Activated CD4-positive, alpha-beta memory T cell treated with anti-CD3 and anti-CD28 coated beads, Interleukin-2, amount 10 ng/mL, durations not matched to agents 7 days and 5 days (primary cell): ENCODE results near the gene KLHL36. TPM values are rescaled to one million over a fixed set of nuclear protein-coding genes. Genes with fewer than 3 reads are reported as not detected.

Source experiments
- CTCF ChIA-PET: fragments of 350-600 bp; sonication (Branson Sonifier 250); formaldehyde crosslinking; loops from one replicate; lab custom pipeline; 2021; ENCODE audit warnings: antibody characterized with exemption, inconsistent platforms; lab: Charles Lee
- POLR2A ChIA-PET: fragments of 350-600 bp; sonication (Branson Sonifier 250); formaldehyde crosslinking; loops from one replicate; lab custom pipeline; 2021; ENCODE audit warnings: antibody characterized with exemption; lab: Charles Lee
- DNase-seq: peaks from one replicate; pipeline ENCODE4 v3.0.0-alpha.2; 2020
- H3K27ac Mint-ChIP-seq: one replicate; pipeline ENCODE4 v1.8.0; 2021; ENCODE audit warnings: mild to moderate bottlenecking, mixed read lengths
- H3K27me3 Mint-ChIP-seq: one replicate; pipeline ENCODE4 v1.8.0; 2021; ENCODE audit warnings: mixed read lengths
- H3K36me3 Mint-ChIP-seq: one replicate; pipeline ENCODE4 v1.8.0; 2021; ENCODE audit warnings: low read depth, mixed read lengths
- H3K4me1 Mint-ChIP-seq: one replicate; pipeline ENCODE4 v1.8.0; 2021; ENCODE audit warnings: mixed read lengths
- H3K4me3 Mint-ChIP-seq: one replicate; pipeline ENCODE4 v1.8.0; 2021; ENCODE audit warnings: mild to moderate bottlenecking, mixed read lengths
- H3K9me3 Mint-ChIP-seq: one replicate; pipeline ENCODE4 v1.8.0; 2021; ENCODE audit warnings: mixed read lengths
- total RNA-seq, 2 experiments: library from RNA; stranded (reverse); gene quantifications; one replicate each; pipeline ENCODE4 v1.2.3, GENCODE V29; 2021

KLHL36 gene
- total RNA-seq, 2 experiments from 2014 or later = 45.7 to 49.0 TPM

GRCh38 chr16:84667600-84668309 is 19.4 kb downstream of the KLHL36 start:
- DNase-seq = no peak

GRCh38 chr16:84670063-84670462 is 21.8 kb downstream of the KLHL36 start:
- peaks cover 9% of the 10 kb centered on the region for H3K4me1 Mint-ChIP-seq
- H3K27ac Mint-ChIP-seq = no peak overlapping the region
- no peak overlapping the region for H3K4me3 Mint-ChIP-seq
- no peak for DNase-seq
- peaks cover 9% of the 10 kb centered on the region for H3K36me3 Mint-ChIP-seq
- ChIA-PET CTCF (interaction anchor here (0.8 to 2.8 kb wide), 5 partner anchors 19 to 329 kb away, joined by 3 to 17 read pairs (median 7); no protein-coding TSS in a partner anchor), POLR2A (no interaction called here)
- H3K27me3 Mint-ChIP-seq = peaks cover 7% of the 10 kb centered on the region
- no peaks in the 10 kb centered on the region for H3K9me3 Mint-ChIP-seq

More at GRCh38 chr16:84667600-84668309, 19.4 kb downstream of the KLHL36 start:
- ChIA-PET POLR2A (no interaction called here), CTCF (interaction anchor here (2.8 kb wide), 1 partner anchor 58 kb away, joined by 17 read pairs; no protein-coding TSS in a partner anchor)
- Mint-ChIP-seq H3K27me3 (peaks cover 7% of the 10 kb centered on the region), H3K4me3 (no peak overlapping the region), H3K36me3 (peaks cover 26% of the 10 kb centered on the region), H3K27ac (no peak overlapping the region), H3K4me1 (peaks cover 6% of the 10 kb centered on the region), H3K9me3 (no peaks in the 10 kb centered on the region)

GRCh38 chr16:84672276-84673202 is 24.2 kb downstream of the KLHL36 start:
- ChIA-PET POLR2A (interaction anchor here (1.4 kb wide), 1 partner anchor 28 kb away, joined by 8 read pairs; no protein-coding TSS in a partner anchor), CTCF (interaction anchor here (0.5 to 4.1 kb wide), 34 partner anchors 9 to 1828 kb away, joined by 3 to 74 read pairs (median 5); partner anchors contain the start of gene TAF1C)
- peaks cover 9% of the 10 kb centered on the region for H3K4me1 Mint-ChIP-seq
- DNase-seq = peak; percentile 81
- peaks cover 10% of the 10 kb centered on the region for H3K27me3 Mint-ChIP-seq
- H3K4me3 Mint-ChIP-seq = no peak overlapping the region
- no peak overlapping the region for H3K27ac Mint-ChIP-seq
- H3K9me3 Mint-ChIP-seq = no peaks in the 10 kb centered on the region
- no peaks in the 10 kb centered on the region for H3K36me3 Mint-ChIP-seq

- Mint-ChIP-seq H3K4me3 (no peak overlapping the region), H3K4me1 (peaks cover 9% of the 10 kb centered on the region), H3K36me3 (no peaks in the 10 kb centered on the region), H3K27ac (no peak overlapping the region), H3K27me3 (peaks cover 12% of the 10 kb centered on the region), H3K9me3 (no peaks in the 10 kb centered on the region)
- no peak for DNase-seq
- CTCF ChIA-PET = interaction anchor here (0.7 to 4.1 kb wide), 16 partner anchors 11 to 239 kb away, joined by 3 to 74 read pairs (median 8); no protein-coding TSS in a partner anchor
- POLR2A ChIA-PET = no interaction called here
These were observed 24.9 kb downstream of the KLHL36 start for GRCh38 chr16:84673203-84673535.

- Mint-ChIP-seq H3K27ac (no peak overlapping the region), H3K4me1 (peaks cover 9% of the 10 kb centered on the region), H3K9me3 (no peaks in the 10 kb centered on the region), H3K27me3 (peaks cover 12% of the 10 kb centered on the region), H3K4me3 (no peak overlapping the region), H3K36me3 (no peaks in the 10 kb centered on the region)
- no peak for DNase-seq
- POLR2A ChIA-PET = no interaction called here
- CTCF ChIA-PET = interaction anchor here (1.1 to 4.1 kb wide), 11 partner anchors 11 to 81 kb away, joined by 3 to 74 read pairs (median 14); no protein-coding TSS in a partner anchor
These were observed 25.2 kb downstream of the KLHL36 start for GRCh38 chr16:84673561-84673960.

- no peaks in the 10 kb centered on the region for H3K36me3 Mint-ChIP-seq
- no peak overlapping the region for H3K4me3 Mint-ChIP-seq
- ChIA-PET CTCF (no interaction called here), POLR2A (no interaction called here)
- DNase-seq = no peak
- peaks cover 23% of the 10 kb centered on the region for H3K27me3 Mint-ChIP-seq
- no peaks in the 10 kb centered on the region for H3K9me3 Mint-ChIP-seq
- H3K27ac Mint-ChIP-seq = no peak overlapping the region
- peaks cover 9% of the 10 kb centered on the region for H3K4me1 Mint-ChIP-seq
These were observed 27.1 kb downstream of the KLHL36 start for GRCh38 chr16:84675423-84675822.

GRCh38 chr16:84675884-84676283 is 27.6 kb downstream of the KLHL36 start:
- Mint-ChIP-seq H3K4me1 (peaks cover 9% of the 10 kb centered on the region), H3K36me3 (no peaks in the 10 kb centered on the region), H3K4me3 (no peak overlapping the region), H3K27ac (no peak overlapping the region), H3K27me3 (peaks cover 25% of the 10 kb centered on the region), H3K9me3 (no peaks in the 10 kb centered on the region)
- DNase-seq = no peak
- ChIA-PET POLR2A (no interaction called here), CTCF (no interaction called here)

GRCh38 chr16:84677017-84677803 is 28.9 kb downstream of the KLHL36 start:
- POLR2A ChIA-PET = interaction anchor here (1.2 kb wide), 1 partner anchor 13 kb away, joined by 3 read pairs; no protein-coding TSS in a partner anchor
- peaks cover 6% of the 10 kb centered on the region for H3K4me1 Mint-ChIP-seq

GRCh38 chr16:84677849-84678248 is 29.5 kb downstream of the KLHL36 start:
- Mint-ChIP-seq H3K4me3 (no peak overlapping the region), H3K27ac (no peak overlapping the region), H3K9me3 (no peaks in the 10 kb centered on the region), H3K27me3 (peaks cover 30% of the 10 kb centered on the region), H3K36me3 (no peaks in the 10 kb centered on the region), H3K4me1 (peaks cover 3% of the 10 kb centered on the region)
- POLR2A ChIA-PET = interaction anchor here (1.2 kb wide), 1 partner anchor 13 kb away, joined by 3 read pairs; no protein-coding TSS in a partner anchor
- CTCF ChIA-PET = no interaction called here
- no peak for DNase-seq

More at GRCh38 chr16:84677017-84677803, 28.9 kb downstream of the KLHL36 start:
- H3K36me3 Mint-ChIP-seq = no peaks in the 10 kb centered on the region
- no peaks in the 10 kb centered on the region for H3K9me3 Mint-ChIP-seq
- no peak for DNase-seq
- no peak overlapping the region for H3K4me3 Mint-ChIP-seq
- no peak overlapping the region for H3K27ac Mint-ChIP-seq
- CTCF ChIA-PET = no interaction called here
- H3K27me3 Mint-ChIP-seq = peaks cover 29% of the 10 kb centered on the region

GRCh38 chr16:84678541-84678940 is 30.2 kb downstream of the KLHL36 start:
- CTCF ChIA-PET = interaction anchor here (0.7 kb wide), 1 partner anchor 16 kb away, joined by 7 read pairs; no protein-coding TSS in a partner anchor
- H3K27ac Mint-ChIP-seq = no peak overlapping the region

GRCh38 chr16:84680165-84680842 is 32.0 kb downstream of the KLHL36 start:
- CTCF ChIA-PET = interaction anchor here (2.5 kb wide), 1 partner anchor 8 kb away, joined by 14 read pairs; no protein-coding TSS in a partner anchor
- Mint-ChIP-seq H3K4me1 (no peaks in the 10 kb centered on the region), H3K9me3 (no peaks in the 10 kb centered on the region), H3K4me3 (no peak overlapping the region), H3K27me3 (peaks cover 42% of the 10 kb centered on the region), H3K27ac (no peak overlapping the region), H3K36me3 (no peaks in the 10 kb centered on the region)
- no peak for DNase-seq
- POLR2A ChIA-PET = no interaction called here

More at GRCh38 chr16:84678541-84678940, 30.2 kb downstream of the KLHL36 start:
- POLR2A ChIA-PET = interaction anchor here (1.2 kb wide), 1 partner anchor 14 kb away, joined by 3 read pairs; no protein-coding TSS in a partner anchor
- Mint-ChIP-seq H3K27me3 (peaks cover 30% of the 10 kb centered on the region), H3K9me3 (no peaks in the 10 kb centered on the region), H3K4me3 (no peak overlapping the region), H3K4me1 (no peaks in the 10 kb centered on the region), H3K36me3 (no peaks in the 10 kb centered on the region)
- DNase-seq = no peak
